H1 (cell line): ENCODE results near the gene DVL1. TPM values are rescaled to one million over a fixed set of nuclear protein-coding genes. Genes with fewer than 3 reads are reported as not detected.

ENCODE experiments used
- CTCF ChIA-PET: fragments of 300-600 bp; sonication (Branson Sonifier 250); formaldehyde crosslinking; loops from one replicate; lab custom pipeline; 2021; ENCODE audit not compliant: partially characterized antibody; lab: Charles Lee
- POLR2A ChIA-PET: fragments of 300-600 bp; sonication (Branson Sonifier 250); formaldehyde crosslinking; loops from one replicate; lab custom pipeline; 2021; ENCODE audit warnings: inconsistent platforms; ENCODE audit not compliant: partially characterized antibody; lab: Charles Lee
- DNase-seq, 2 experiments: peaks; one replicate each; pipeline versions ENCODE4 v3.0.0 to v3.0.0-alpha.2; 2010 to 2022; ENCODE audit warnings: low spot score in 2 of 2, low read depth in 1 of 2, mixed read lengths in 1 of 2
- FAIRE-seq: peaks from 2 replicates; lab custom pipeline; 2011; peaks lifted over from hg19 to GRCh38; lab: Jason Lieb, UNC
- H2AFZ ChIP-seq: 2 replicates; pipeline ENCODE4 v1.8.1; 2012; ENCODE audit warnings: low read length, inconsistent platforms
- H2AK5ac ChIP-seq: 2 replicates; pipeline ENCODE4 v1.6.1; 2013; ENCODE audit warnings: low read depth, low read length
- H2BK120ac ChIP-seq: replicated peaks from 2 replicates; pipeline ENCODE3; 2013; ENCODE audit warnings: low read depth, low read length, inconsistent platforms
- H2BK12ac ChIP-seq: 2 replicates; pipeline ENCODE4 v1.6.1; 2013; ENCODE audit warnings: low read depth, low read length
- H2BK15ac ChIP-seq: 2 replicates; pipeline ENCODE4 v1.6.1; 2013; ENCODE audit warnings: low read length
- H2BK20ac ChIP-seq: 2 replicates; pipeline ENCODE4 v1.6.1; 2013; ENCODE audit warnings: low read length
- H2BK5ac ChIP-seq: 2 replicates; pipeline ENCODE4 v1.6.1; 2013; ENCODE audit warnings: low read depth, low read length
- H3K14ac ChIP-seq: 2 replicates; pipeline ENCODE4 v1.6.1; 2013; ENCODE audit warnings: inconsistent platforms; ENCODE audit not compliant: insufficient read length
- H3K18ac ChIP-seq: 2 replicates; pipeline ENCODE4 v1.6.1; 2013; ENCODE audit warnings: low read length; ENCODE audit errors: extremely low read depth
- H3K23ac ChIP-seq: 2 replicates; pipeline ENCODE4 v1.6.1; 2013; ENCODE audit warnings: inconsistent platforms; ENCODE audit not compliant: insufficient read length
- H3K23me2 ChIP-seq: 2 replicates; pipeline ENCODE4 v1.6.1; 2013; ENCODE audit warnings: low read depth, low read length
- H3K27ac ChIP-seq: 2 replicates; pipeline ENCODE4 v1.6.1; 2011; ENCODE audit warnings: low read depth, low read length, inconsistent platforms
- H3K27me3 ChIP-seq, 4 experiments: replicated peaks in 1 of 4; 1 replicate in 1 of 4; 2 replicates in 3 of 4; pipeline versions ENCODE4 v1.6.1 to v1.8.1; 2011 to 2013; ENCODE audit warnings: low read length in 3 of 4, mild to moderate bottlenecking in 3 of 4, inconsistent platforms in 2 of 4, mixed read lengths in 2 of 4, moderate library complexity in 1 of 4; ENCODE audit not compliant: control insufficient read depth in 3 of 4, insufficient read depth in 3 of 4; ENCODE audit errors: extremely low read depth in 1 of 4
- H3K36me3 ChIP-seq, 4 experiments: 2 replicates each; pipeline versions ENCODE4 v1.6.1 to v1.8.1; 2011 to 2013; ENCODE audit warnings: mild to moderate bottlenecking in 4 of 4, low read length in 3 of 4, moderate library complexity in 2 of 4, control low read depth in 1 of 4, inconsistent platforms in 1 of 4; ENCODE audit not compliant: insufficient read depth in 4 of 4, control insufficient read depth in 2 of 4
- H3K4ac ChIP-seq: replicated peaks from 2 replicates; pipeline ENCODE3; 2013; ENCODE audit warnings: low read length, low read depth, mixed read lengths, inconsistent platforms; ENCODE audit not compliant: insufficient read length
- H3K4me1 ChIP-seq, 4 experiments: replicated peaks in 1 of 4; 1 replicate in 1 of 4; 2 replicates in 3 of 4; pipeline versions ENCODE4 v1.6.1 to v1.8.1; 2011 to 2013; ENCODE audit warnings: low read length in 3 of 4, inconsistent platforms in 2 of 4, mixed read lengths in 1 of 4; ENCODE audit not compliant: insufficient read depth in 4 of 4, control insufficient read depth in 3 of 4
- H3K4me2 ChIP-seq, 2 experiments: 2 replicates each; pipeline versions ENCODE4 v1.6.1 to v1.8.1; 2011 to 2013; ENCODE audit warnings: low read depth in 2 of 2, low read length in 2 of 2, control low read depth in 1 of 2, inconsistent platforms in 1 of 2, mild to moderate bottlenecking in 1 of 2; ENCODE audit not compliant: insufficient read depth in 1 of 2
- H3K4me3 ChIP-seq, 4 experiments: fragments of 200-600, 300-600 bp in 1 of 4; sonication (generic), shearing (Covaris generic), sonication (Bioruptor Twin) in 1 of 4; 2 replicates each; pipeline versions ENCODE4 v1.5.1 to v1.8.1; 2011 to 2016; ENCODE audit warnings: low read length in 4 of 4, low read depth in 3 of 4, control low read depth in 2 of 4, inconsistent platforms in 2 of 4, mild to moderate bottlenecking in 2 of 4, mixed read lengths in 1 of 4, moderate library complexity in 1 of 4; ENCODE audit not compliant: insufficient read depth in 2 of 4; ENCODE audit errors: extremely low read depth in 1 of 4
- H3K56ac ChIP-seq: replicated peaks from 2 replicates; pipeline ENCODE3; 2013; ENCODE audit warnings: low read depth, mild to moderate bottlenecking, mixed read lengths, low read length, inconsistent platforms; ENCODE audit not compliant: insufficient read length
- H3K79me1 ChIP-seq: 2 replicates; pipeline ENCODE4 v1.6.1; 2013; ENCODE audit warnings: low read depth, low read length, control low read depth
- H3K79me2 ChIP-seq, 2 experiments: 2 replicates each; pipeline versions ENCODE4 v1.6.1 to v1.8.1; 2012 to 2013; ENCODE audit warnings: low read length in 2 of 2, mild to moderate bottlenecking in 2 of 2, inconsistent platforms in 1 of 2; ENCODE audit not compliant: insufficient read depth in 2 of 2, control insufficient read depth in 1 of 2
- H3K9ac ChIP-seq, 4 experiments: replicated peaks in 1 of 4; 1 replicate in 1 of 4; 2 replicates in 3 of 4; pipeline versions ENCODE4 v1.6.1 to v1.8.1; 2011 to 2013; ENCODE audit warnings: low read depth in 3 of 4, low read length in 3 of 4, control low read depth in 2 of 4, mild to moderate bottlenecking in 2 of 4, moderate library complexity in 2 of 4, inconsistent platforms in 1 of 4; ENCODE audit errors: extremely low read depth in 1 of 4
- H3K9me3 ChIP-seq, 2 experiments: 2 replicates each; pipeline versions ENCODE4 v1.6.1 to v1.8.1; 2012 to 2013; ENCODE audit warnings: mild to moderate bottlenecking in 2 of 2, moderate library complexity in 2 of 2, control low read depth in 1 of 2, inconsistent platforms in 1 of 2, low read depth in 1 of 2, low read length in 1 of 2, mixed read lengths in 1 of 2; ENCODE audit not compliant: insufficient read depth in 2 of 2
- H4K20me1 ChIP-seq, 2 experiments: replicated peaks in 1 of 2; 2 replicates each; pipeline versions ENCODE3 to v1.8.1; 2011 to 2013; ENCODE audit warnings: inconsistent platforms in 2 of 2, low read length in 2 of 2, mild to moderate bottlenecking in 1 of 2; ENCODE audit not compliant: insufficient read depth in 2 of 2, control insufficient read depth in 1 of 2
- H4K5ac ChIP-seq: 2 replicates; pipeline ENCODE4 v1.6.1; 2013; ENCODE audit warnings: low read length, low read depth, mixed read lengths, inconsistent platforms; ENCODE audit not compliant: insufficient read length
- H4K8ac ChIP-seq: 2 replicates; pipeline ENCODE4 v1.8.0; 2013; ENCODE audit warnings: mild to moderate bottlenecking, moderate library complexity, low read length, inconsistent platforms; ENCODE audit not compliant: insufficient read depth; ENCODE audit errors: extremely low read depth
- H4K91ac ChIP-seq: replicated peaks from 2 replicates; pipeline ENCODE3; 2013; ENCODE audit warnings: low read length, mixed read lengths, inconsistent platforms; ENCODE audit not compliant: insufficient read length
- EZH2 ChIP-seq: fragments of 200-600 bp; sonication (generic); IDR thresholded peaks from 2 replicates; pipeline ENCODE4 v1.7.1; 2012; ENCODE audit warnings: low read depth, mild to moderate bottlenecking, moderate library complexity, low read length, inconsistent platforms; ENCODE audit not compliant: severe bottlenecking
- JUND ChIP-seq: IDR thresholded peaks from 2 replicates; pipeline ENCODE4 v1.6.1; 2011; ENCODE audit warnings: mild to moderate bottlenecking, improper control_type of control experiment, low read length
- KDM1A ChIP-seq: fragments of 200-600, 300-600 bp; sonication (generic); IDR thresholded peaks from 2 replicates; pipeline ENCODE4 v1.7.1; 2016; ENCODE audit warnings: mild to moderate bottlenecking, low read length, borderline replicate concordance
- WGBS, 2 experiments: shearing (Covaris generic) in 1 of 2; methylation state at CpG; one replicate each; pipeline versions ENCODE4 v1.1.6 to v1.1.7; 2013 to 2015; ENCODE audit warnings: low lambda C conversion rate in 2 of 2, mixed read lengths in 2 of 2, inconsistent platforms in 1 of 2, low coverage in 1 of 2, missing lambda C conversion rate in 1 of 2; ENCODE audit not compliant: insufficient replicate concordance in 2 of 2, insufficient coverage in 1 of 2, insufficient read length in 1 of 2; ENCODE audit errors: extremely low coverage in 1 of 2, missing lambda C conversion rate in 1 of 2; 5-methylcytosine and 5-hydroxymethylcytosine counted together
- polyA plus RNA-seq, 7 experiments: library from polyadenylated mRNA; depleted of rRNA in 3 of 7; stranded (reverse) in 5 of 7; unstranded in 2 of 7; fragments of >200 nt in 5 of 7; fragments of 200-250 nt in 2 of 7; gene quantifications; 1 replicate in 5 of 7; 2 replicates in 1 of 7; 4 replicates in 1 of 7; pipeline versions ENCODE4 v1.2.1 to v1.2.3, GENCODE V29; 2011 to 2013; ENCODE audit warnings: missing spikeins in 2 of 7, mixed read lengths in 2 of 7
- total RNA-seq: library from RNA; stranded (reverse); fragmentation: NEBNext Ultra II Directional; extraction: Animal tissue kit (Norgen Biotek cat#: 25700); gene quantifications from 2 replicates; pipeline ENCODE4 v1.2.1, GENCODE V29; 2021

The DVL1 gene
- total and polyA plus RNA-seq, 2 of the 8 experiments (the other 6 are each of a cell fraction or from before 2014, with no cell fraction given), result 39.4 to 58.9 TPM

DNA sequence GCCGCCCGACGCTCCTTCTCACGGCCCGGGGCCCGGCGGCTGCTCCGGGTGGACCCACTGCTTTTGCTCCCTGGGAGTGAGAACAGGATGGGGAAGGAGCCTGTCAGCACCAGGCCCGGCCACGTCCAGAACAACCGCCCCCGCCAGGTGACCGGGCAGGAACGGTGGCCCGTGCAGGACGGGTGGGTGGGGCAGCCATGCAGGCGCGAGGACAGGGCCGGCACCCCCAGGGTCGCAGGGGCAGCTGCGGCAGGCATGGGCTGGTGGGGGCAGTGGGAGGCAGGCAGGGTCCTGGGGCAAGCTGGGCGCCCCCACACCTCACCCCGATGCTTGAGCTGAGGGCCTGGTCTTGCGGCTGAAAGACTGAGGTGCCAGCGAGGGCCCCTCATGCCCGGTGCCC, 12.8 kb downstream of the DVL1 start:
- no peak overlapping the region for H2AFZ ChIP-seq
- no peak overlapping the region for H3K4me3 ChIP-seq
- no peak overlapping the region for H2AK5ac ChIP-seq
- no peak overlapping the region for H3K9ac ChIP-seq
- no peak overlapping the region for H4K8ac ChIP-seq
- no peak for FAIRE-seq
- TF ChIP-seq EZH2 (no peak), KDM1A (no peak), JUND (no peak)
- H2BK120ac ChIP-seq, result no peak overlapping the region
- H3K14ac ChIP-seq, result no peak overlapping the region
- no peak overlapping the region for H3K56ac ChIP-seq
- H3K4ac ChIP-seq, result no peak overlapping the region
- H3K4me2 ChIP-seq, result no peak overlapping the region
- CTCF ChIA-PET, result interaction anchor here (1.3 to 3.2 kb wide), 3 partner anchors 9 to 36 kb away, joined by 3 to 13 read pairs (median 3); partner anchors contain the start of gene DVL1
- no peak overlapping the region for H3K27ac ChIP-seq
- no peak overlapping the region for H3K23ac ChIP-seq
- POLR2A ChIA-PET, result interaction anchor here (0.6 to 9.0 kb wide), 5 partner anchors 9 to 23 kb away, joined by 3 to 134 read pairs (median 12); no protein-coding TSS in a partner anchor
- H3K9me3 ChIP-seq, result peaks cover 0 to 5% of the 10 kb centered on the region in 2 experiments; a peak in 1 of 4 replicates
- no peaks in the 10 kb centered on the region; a peak in 1 of 7 replicates for H3K27me3 ChIP-seq
- H3K36me3 ChIP-seq, result peaks cover 2 to 38% (median 13%) of the 10 kb centered on the region in 4 experiments; a peak in 7 of 8 replicates
- H4K20me1 ChIP-seq, result peaks cover 14 to 36% of the 10 kb centered on the region in 2 experiments
- H2BK12ac ChIP-seq, result no peak overlapping the region
- no peak overlapping the region for H4K91ac ChIP-seq
- WGBS, 2 experiments, result 80% methylated on average over 2 of the region's 26 CpGs; no CpG with 5 or more reads in 1 of the 2 experiments
- no peaks in the 10 kb centered on the region for H3K79me2 ChIP-seq
- no peak overlapping the region for H2BK15ac ChIP-seq
- peaks cover 11% of the 10 kb centered on the region for H3K79me1 ChIP-seq
- no peaks in the 10 kb centered on the region; the same call in 1 of the 2 replicates for H3K23me2 ChIP-seq
- no peak overlapping the region for H2BK20ac ChIP-seq
- no peak for DNase-seq
- no peak overlapping the region for H4K5ac ChIP-seq
- no peaks in the 10 kb centered on the region; a peak in 1 of 7 replicates for H3K4me1 ChIP-seq
- no peak overlapping the region for H3K18ac ChIP-seq
- H2BK5ac ChIP-seq, result no peak overlapping the region
